HT1080 (cell line): ENCODE results near the gene UBL3. TPM values are rescaled to one million over a fixed set of nuclear protein-coding genes. Genes with fewer than 3 reads are reported as not detected.

Source experiments
- small RNA-seq: library from RNA; depleted of rRNA; stranded (forward); fragments of <200 nt; gene quantifications from one replicate; pipeline ENCODE3, GENCODE V24; 2014
- total RNA-seq: library from RNA; depleted of rRNA; stranded (reverse); fragments of >200 nt; shearing (Covaris generic); gene quantifications from 2 replicates; pipeline ENCODE4 v1.2.3, GENCODE V29; 2014

Gene UBL3
- total RNA-seq, 1 experiment from 2014 or later, result 8.6 TPM

Small RNA genes lying within 50 kb of the gene (small RNA-seq; reads per million reads assigned to genes)
- not detected for gene RF00017
- not detected for gene TIMM8BP1
